ENCODE results near the gene ITPR2. TPM values are rescaled to one million over a fixed set of nuclear protein-coding genes. Genes with fewer than 3 reads are reported as not detected.

Gene ITPR2
- total and polyA plus RNA-seq, 12 donors = 5.1 to 144 (median 66.4) TPM

- H3K27ac ChIP-seq = no peak overlapping the region
- peaks cover 0 to 7% (median 0%) of the 10 kb centered on the region in 3 donors for H3K9me3 ChIP-seq (replicated peaks in 1 of 3)
- 68 to 84% (median 83%) methylated on average over 3 of the region's 3 CpGs for WGBS, 4 donors
These were observed 59.5 kb downstream of the ITPR2 start for GRCh38 chr12:26773313-26774104.

GRCh38 chr12:26771861-26772260 lies 61.1 kb downstream of the ITPR2 start:
- no peak for DNase-seq
- WGBS, 4 donors = 94 to 98% (median 96%) methylated on average over 4 of the region's 4 CpGs
- Histone ChIP-seq H3K27me3 (no peaks in the 10 kb centered on the region), H3K9me3 (replicated peaks in 1 of 3) (no peaks in the 10 kb centered on the region), H3K36me3 (replicated peaks in 1 of 2) (no peaks in the 10 kb centered on the region), H3K27ac (no peak overlapping the region), H3K4me3 (no peak overlapping the region), H3K4me1 (replicated peaks in 1 of 2) (peaks cover 0 to 24% of the 10 kb centered on the region in 2 donors)
- no peak for TF ChIP-seq CTCF (IDR thresholded peaks at IDR 0.05)
- no peak for TF ChIP-seq POLR2A (IDR thresholded peaks at IDR 0.05)
- intact Hi-C loops (cut with DNase I) = no loop called here

More at GRCh38 chr12:26773313-26774104, 59.5 kb downstream of the ITPR2 start:
- intact Hi-C loops (cut with DNase I) = no loop called here
- no peaks in the 10 kb centered on the region for H3K27me3 ChIP-seq
- DNase-seq = no peak
- no peak for TF ChIP-seq POLR2A (IDR thresholded peaks at IDR 0.05)
- no peak for TF ChIP-seq CTCF (IDR thresholded peaks at IDR 0.05)
- peaks cover 0 to 24% of the 10 kb centered on the region in 2 donors for H3K4me1 ChIP-seq (replicated peaks in 1 of 2)
- no peaks in the 10 kb centered on the region for H3K36me3 ChIP-seq (replicated peaks in 1 of 2)
- H3K4me3 ChIP-seq = no peak overlapping the region

- no peak overlapping the region for H3K4me3 ChIP-seq
- no peak overlapping the region for H3K27ac ChIP-seq
- peaks cover 0 to 24% of the 10 kb centered on the region in 2 donors for H3K4me1 ChIP-seq (replicated peaks in 1 of 2)
- H3K9me3 ChIP-seq (replicated peaks in 1 of 3) = no peaks in the 10 kb centered on the region
- no peak for DNase-seq
- TF ChIP-seq POLR2A (IDR thresholded peaks at IDR 0.05) (no peak), CTCF (IDR thresholded peaks at IDR 0.05) (no peak)
- intact Hi-C loops (cut with DNase I) = no loop called here
- no peaks in the 10 kb centered on the region for H3K36me3 ChIP-seq (replicated peaks in 1 of 2)
- H3K27me3 ChIP-seq = no peaks in the 10 kb centered on the region
- 83 to 97% (median 93%) methylated on average over 5 of the region's 5 CpGs for WGBS, 4 donors
These were observed 62.5 kb downstream of the ITPR2 start for GRCh38 chr12:26770239-26771070.

- WGBS, 4 donors = 51 to 84% (median 57%) methylated on average over 3 of the region's 3 CpGs
- DNase-seq = no peak
- H3K27me3 ChIP-seq = no peaks in the 10 kb centered on the region
- peaks cover 0 to 24% of the 10 kb centered on the region in 2 donors for H3K4me1 ChIP-seq (replicated peaks in 1 of 2)
- no peak overlapping the region for H3K27ac ChIP-seq
- H3K36me3 ChIP-seq (replicated peaks in 1 of 2) = no peaks in the 10 kb centered on the region
- no peak overlapping the region for H3K4me3 ChIP-seq
- intact Hi-C loops (cut with DNase I) = no loop called here
- TF ChIP-seq CTCF (IDR thresholded peaks at IDR 0.05) = no peak
- TF ChIP-seq POLR2A (IDR thresholded peaks at IDR 0.05) = no peak
- no peaks in the 10 kb centered on the region for H3K9me3 ChIP-seq (replicated peaks in 1 of 3)
These were observed 63.4 kb downstream of the ITPR2 start for GRCh38 chr12:26769611-26770010.

Measured in adrenal gland (tissue), 12 donors.